ENCODE data around the gene SLC35G3.

Gene SLC35G3

DNA sequence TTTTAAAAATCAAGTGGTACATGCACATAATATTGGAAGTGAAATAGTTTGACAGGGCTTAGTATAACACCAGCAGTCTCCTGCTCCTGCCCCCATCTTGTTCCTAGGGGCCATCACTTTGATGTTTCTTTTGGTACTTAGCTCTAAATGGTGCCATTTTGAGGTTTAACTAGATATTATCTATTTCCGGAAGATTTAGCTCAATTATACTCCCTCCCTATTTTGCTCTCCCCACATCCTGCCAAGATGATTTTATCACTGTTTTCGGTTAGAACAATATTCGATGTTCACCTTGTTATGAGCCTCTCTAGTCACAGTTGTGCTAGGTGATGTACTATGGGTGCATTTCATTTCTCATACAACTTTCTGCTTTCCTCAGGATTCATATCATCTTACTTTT, 20.0 kb upstream of the SLC35G3 start:
- no peak overlapping the region for H3K4me2 ChIP-seq (ENCODE audit: low read depth, low read length, poor library complexity, severe bottlenecking)
- H3K4me3 ChIP-seq (ENCODE audit: insufficient read depth, low read length, poor library complexity, severe bottlenecking), result no peak overlapping the region
- no peak overlapping the region for H3K27ac ChIP-seq (ENCODE audit: low read depth, low read length)
- no peak for TF ChIP-seq EZH2phosphoT487 (conservative IDR thresholded peaks at IDR 0.05; ENCODE audit: low read length)
- TF ChIP-seq, protein P1, sequence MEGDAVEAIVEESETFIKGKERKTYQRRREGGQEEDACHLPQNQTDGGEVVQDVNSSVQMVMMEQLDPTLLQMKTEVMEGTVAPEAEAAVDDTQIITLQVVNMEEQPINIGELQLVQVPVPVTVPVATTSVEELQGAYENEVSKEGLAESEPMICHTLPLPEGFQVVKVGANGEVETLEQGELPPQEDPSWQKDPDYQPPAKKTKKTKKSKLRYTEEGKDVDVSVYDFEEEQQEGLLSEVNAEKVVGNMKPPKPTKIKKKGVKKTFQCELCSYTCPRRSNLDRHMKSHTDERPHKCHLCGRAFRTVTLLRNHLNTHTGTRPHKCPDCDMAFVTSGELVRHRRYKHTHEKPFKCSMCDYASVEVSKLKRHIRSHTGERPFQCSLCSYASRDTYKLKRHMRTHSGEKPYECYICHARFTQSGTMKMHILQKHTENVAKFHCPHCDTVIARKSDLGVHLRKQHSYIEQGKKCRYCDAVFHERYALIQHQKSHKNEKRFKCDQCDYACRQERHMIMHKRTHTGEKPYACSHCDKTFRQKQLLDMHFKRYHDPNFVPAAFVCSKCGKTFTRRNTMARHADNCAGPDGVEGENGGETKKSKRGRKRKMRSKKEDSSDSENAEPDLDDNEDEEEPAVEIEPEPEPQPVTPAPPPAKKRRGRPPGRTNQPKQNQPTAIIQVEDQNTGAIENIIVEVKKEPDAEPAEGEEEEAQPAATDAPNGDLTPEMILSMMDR (IDR thresholded peaks at IDR 0.05; ENCODE audit: insufficient read depth, low read length, poor library complexity, severe bottlenecking), result no peak
- no peaks in the 10 kb centered on the region for H3K27me3 ChIP-seq (ENCODE audit: low read length)
- H3K9ac ChIP-seq (ENCODE audit: low read length), result no peak overlapping the region
- H4K20me1 ChIP-seq (ENCODE audit: low read depth, low read length), result no peaks in the 10 kb centered on the region
- no peaks in the 10 kb centered on the region for H3F3A ChIP-seq (ENCODE audit: insufficient read depth)
- no peaks in the 10 kb centered on the region for H3K9me2 ChIP-seq (replicated peaks; ENCODE audit: insufficient read depth, low read length)
- H3K36me3 ChIP-seq (ENCODE audit: low read length), result no peaks in the 10 kb centered on the region
- H3K9me3 ChIP-seq (ENCODE audit: insufficient read depth, low read length), result no peaks in the 10 kb centered on the region
- H2AFZ ChIP-seq (ENCODE audit: low read depth, low read length, severe bottlenecking), result no peak overlapping the region
- no peaks in the 10 kb centered on the region for H3K79me2 ChIP-seq (ENCODE audit: insufficient read depth, low read length)

DNA sequence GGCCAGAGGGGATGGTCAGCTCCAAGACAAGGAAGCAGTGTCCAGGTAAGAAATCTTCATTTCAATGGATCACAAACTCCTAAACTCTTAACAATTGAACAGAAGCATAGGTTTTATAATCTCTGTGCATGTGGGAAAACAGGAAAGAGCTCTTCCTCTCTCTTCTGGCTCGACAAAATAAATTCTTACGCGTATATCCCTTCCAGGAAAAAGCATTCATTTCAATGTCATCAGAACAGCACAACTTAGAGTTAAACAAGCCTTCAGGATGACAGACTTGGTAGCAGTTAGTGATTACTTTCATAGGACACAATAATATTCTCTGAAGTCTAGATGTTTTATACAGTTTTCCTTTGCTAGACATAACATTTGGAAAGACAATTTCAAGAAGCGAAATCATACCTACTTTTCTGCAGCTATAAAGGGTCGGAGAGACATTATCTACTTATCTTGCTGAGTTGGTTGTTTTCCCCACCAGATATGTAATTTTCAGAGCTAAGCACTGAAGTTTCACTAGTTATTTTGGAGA, 19.3 kb upstream of the SLC35G3 start:
- Histone ChIP-seq H2AFZ (ENCODE audit: low read depth, low read length, severe bottlenecking) (no peak overlapping the region), H3K4me2 (ENCODE audit: low read depth, low read length, poor library complexity, severe bottlenecking) (no peak overlapping the region), H3K27ac (ENCODE audit: low read depth, low read length) (no peak overlapping the region), H3K9ac (ENCODE audit: low read length) (no peak overlapping the region), H3K79me2 (ENCODE audit: insufficient read depth, low read length) (no peaks in the 10 kb centered on the region), H3K9me3 (ENCODE audit: insufficient read depth, low read length) (no peaks in the 10 kb centered on the region), H4K20me1 (ENCODE audit: low read depth, low read length) (no peaks in the 10 kb centered on the region), H3F3A (ENCODE audit: insufficient read depth) (no peaks in the 10 kb centered on the region), H3K4me3 (ENCODE audit: insufficient read depth, low read length, poor library complexity, severe bottlenecking) (no peak overlapping the region), H3K9me2 (replicated peaks; ENCODE audit: insufficient read depth, low read length) (no peaks in the 10 kb centered on the region), H3K27me3 (ENCODE audit: low read length) (no peaks in the 10 kb centered on the region), H3K36me3 (ENCODE audit: low read length) (no peaks in the 10 kb centered on the region)
- TF ChIP-seq, protein P1 (IDR thresholded peaks at IDR 0.05; ENCODE audit: insufficient read depth, low read length, poor library complexity, severe bottlenecking), result no peak

DNA sequence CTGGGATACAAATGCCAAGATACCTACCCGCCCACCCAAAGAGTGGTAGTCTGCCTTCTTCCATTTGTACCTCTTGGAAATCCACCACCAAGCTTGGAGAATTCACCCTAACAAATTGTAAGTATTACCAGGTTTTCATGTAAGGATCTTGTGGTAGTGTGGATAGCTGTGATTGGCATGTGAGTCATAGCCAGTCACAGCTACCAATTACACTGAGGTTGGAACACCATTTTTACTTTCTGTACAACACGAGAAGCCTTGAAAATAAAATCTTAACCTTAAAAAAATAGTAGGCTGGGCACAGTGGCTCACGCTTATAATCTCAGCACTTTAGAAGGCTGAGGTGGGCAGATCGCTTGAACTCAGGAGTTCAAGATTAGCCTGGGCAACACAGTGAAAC, 18.5 kb upstream of the SLC35G3 start:
- Histone ChIP-seq H3K27ac (ENCODE audit: low read depth, low read length) (no peak overlapping the region), H3K9ac (ENCODE audit: low read length) (no peak overlapping the region), H3F3A (ENCODE audit: insufficient read depth) (no peaks in the 10 kb centered on the region), H3K36me3 (ENCODE audit: low read length) (no peaks in the 10 kb centered on the region), H3K4me2 (ENCODE audit: low read depth, low read length, poor library complexity, severe bottlenecking) (no peak overlapping the region), H3K79me2 (ENCODE audit: insufficient read depth, low read length) (no peaks in the 10 kb centered on the region), H3K27me3 (ENCODE audit: low read length) (no peaks in the 10 kb centered on the region), H3K9me3 (ENCODE audit: insufficient read depth, low read length) (no peaks in the 10 kb centered on the region), H2AFZ (ENCODE audit: low read depth, low read length, severe bottlenecking) (no peak overlapping the region), H3K4me3 (ENCODE audit: insufficient read depth, low read length, poor library complexity, severe bottlenecking) (no peak overlapping the region), H3K9me2 (replicated peaks; ENCODE audit: insufficient read depth, low read length) (no peaks in the 10 kb centered on the region), H4K20me1 (ENCODE audit: low read depth, low read length) (no peaks in the 10 kb centered on the region)
- no peak for TF ChIP-seq EZH2phosphoT487 (conservative IDR thresholded peaks at IDR 0.05; ENCODE audit: low read length)
- TF ChIP-seq, protein P1 (IDR thresholded peaks at IDR 0.05; ENCODE audit: insufficient read depth, low read length, poor library complexity, severe bottlenecking), result no peak
